Endometrium (tissue), 2 donors: ENCODE measurements around the gene SLC25A47.

Source experiments
- FAIRE-seq: peaks from 2 replicates; lab custom pipeline; 2012; peaks lifted over from hg19 to GRCh38; lab: Jason Lieb, UNC
- donor health status: control.
- donor health status: control.

Gene SLC25A47

DNA sequence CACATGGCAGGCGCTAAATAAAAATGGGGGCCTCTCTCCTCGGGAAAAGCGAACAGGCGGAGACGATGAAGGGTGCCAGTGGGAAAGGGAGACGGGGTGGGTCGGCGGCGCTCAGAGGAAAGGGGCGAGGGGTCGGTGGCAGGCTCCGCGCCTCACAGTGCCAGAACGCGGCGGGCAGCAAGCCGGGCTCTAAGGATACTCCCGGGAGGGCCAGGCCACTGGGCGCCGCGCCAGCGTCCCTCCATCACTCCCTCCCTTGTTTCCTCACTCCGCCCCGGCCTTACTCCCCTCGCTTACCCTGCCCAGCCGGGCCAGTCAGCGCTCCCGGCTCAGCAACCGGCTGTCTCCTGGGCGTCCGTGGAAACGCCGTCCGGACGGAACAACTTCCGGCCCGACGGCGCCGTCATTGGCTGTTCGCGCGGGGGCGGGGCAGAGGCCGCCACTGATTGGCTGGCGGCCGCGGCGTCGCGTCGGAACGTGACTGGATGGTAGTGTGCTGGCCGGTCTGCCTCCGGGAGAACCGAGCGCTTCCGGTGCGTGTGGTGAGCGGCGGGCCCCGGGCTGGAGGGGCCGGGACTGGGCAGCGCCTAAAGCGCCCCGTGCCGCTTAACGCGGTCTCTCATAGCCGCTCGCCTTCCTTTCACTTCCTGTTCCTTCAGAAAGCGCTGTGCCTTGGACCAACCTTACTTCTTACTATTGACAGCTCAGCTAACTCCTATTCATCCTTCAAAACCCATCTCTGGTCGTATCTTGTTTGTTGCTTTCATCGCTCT lies 53.0 kb downstream of the SLC25A47 start, which contains the start of gene WDR25:
Gene WDR25 (plus strand): TSS at position 523 of the 773 bp plus-strand sequence.
- FAIRE-seq = no peak

DNA sequence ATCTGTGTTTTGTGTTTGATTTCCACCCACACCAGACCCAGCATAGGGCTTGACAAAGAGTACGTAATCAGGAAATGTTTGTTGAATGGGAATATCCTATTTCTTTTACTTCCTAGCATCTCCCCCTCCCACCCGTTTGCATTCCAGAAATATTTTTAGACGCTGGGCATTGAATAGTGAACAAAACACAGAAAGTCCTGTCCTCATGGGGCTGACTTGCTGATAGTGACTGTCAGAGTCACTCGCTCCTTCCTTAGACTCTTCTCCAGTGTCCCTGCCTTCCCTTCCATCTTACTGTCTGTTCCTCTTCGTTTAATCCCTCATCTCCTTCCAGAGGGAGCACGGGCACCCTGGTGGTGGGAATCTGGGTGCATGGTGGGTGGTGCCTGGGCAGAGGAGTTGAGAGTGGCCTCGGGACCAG lies 53.6 kb downstream of the SLC25A47 start:
- no peak for FAIRE-seq
